LHCN-M2 (cell line): ENCODE data around the gene BMERB1. TPM values are rescaled to one million over a fixed set of nuclear protein-coding genes. Genes with fewer than 3 reads are reported as not detected.
A peak's percentile ranks its signal among the peaks of the same experiment; 100 is the strongest.
"Not testable (repeated sequence)": the region's sequence is repeated elsewhere in the genome, so short reads cannot be mapped to it uniquely, and the experiment has no call there.

ENCODE experiments used
- DNase-seq: peaks from one replicate; pipeline ENCODE4 v3.0.0-alpha.2; 2012; ENCODE audit warnings: low read depth
- total RNA-seq: library from RNA; depleted of rRNA; stranded (reverse); fragments of >200 nt; gene quantifications from 2 replicates; pipeline ENCODE4 v1.2.3, GENCODE V29; 2014

Gene BMERB1
- total RNA-seq, 1 experiment from 2014 or later = 36.1 TPM

DNA sequence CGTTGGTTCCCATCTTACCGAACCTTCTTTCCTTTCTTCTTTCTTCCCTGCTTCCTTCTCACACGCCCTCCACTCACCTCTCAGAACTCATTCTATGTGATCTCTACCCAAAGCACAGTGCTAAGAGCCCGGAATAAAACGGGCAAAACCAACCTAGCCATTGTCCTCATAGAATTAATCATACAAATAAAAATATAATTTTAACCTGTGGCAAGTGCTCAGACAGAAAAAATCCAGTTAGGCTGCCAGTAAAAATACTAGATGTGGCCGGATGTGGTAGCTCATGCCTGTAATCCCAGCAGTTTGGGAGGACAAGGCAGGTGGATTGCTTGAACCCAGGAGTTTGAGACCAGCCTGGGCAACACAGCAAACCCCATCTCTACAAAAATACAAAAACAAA is 27.0 kb downstream of the BMERB1 start:
- DNase-seq = peak; percentile 41

DNA sequence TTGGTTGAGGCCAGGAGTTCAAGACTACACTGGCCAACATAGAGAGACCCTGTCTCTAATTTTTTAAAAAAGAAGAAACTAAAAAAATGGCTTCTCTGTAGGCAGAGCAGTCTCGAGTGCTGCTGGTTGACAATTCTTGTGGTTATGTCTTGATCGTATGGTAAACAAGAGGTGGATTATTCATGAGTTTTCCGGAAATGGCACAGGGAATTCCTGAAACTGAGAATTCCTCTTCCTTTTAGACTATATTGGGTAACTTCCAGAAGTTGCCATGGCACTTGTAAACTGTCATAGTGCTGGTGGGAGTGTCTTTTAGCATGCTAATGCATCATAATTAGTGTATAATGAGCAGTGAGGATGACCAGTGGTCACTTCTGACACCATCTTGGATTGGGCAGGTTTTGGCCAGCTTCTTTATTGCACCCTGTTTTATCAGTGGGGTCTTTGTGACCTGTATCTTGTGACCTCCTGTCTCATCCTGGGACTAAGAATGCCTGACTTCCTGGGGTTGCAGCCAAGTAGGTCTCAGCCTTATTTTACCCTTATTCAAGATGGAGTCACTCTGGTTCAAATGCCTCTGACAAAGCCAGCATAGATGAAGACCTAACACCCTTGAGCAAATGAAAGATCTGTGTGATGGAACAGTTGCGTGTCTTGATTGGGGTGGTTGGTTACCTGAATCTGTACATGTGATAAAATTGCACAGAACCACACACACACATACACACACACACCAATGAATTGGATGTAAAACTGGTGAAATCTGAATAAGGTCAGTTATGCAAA is 30.2 kb downstream of the BMERB1 start:
- DNase-seq = no peak

- no peak for DNase-seq
Observed at GRCh38 chr16:15466131-15466530, 31.7 kb downstream of the BMERB1 start.

DNA sequence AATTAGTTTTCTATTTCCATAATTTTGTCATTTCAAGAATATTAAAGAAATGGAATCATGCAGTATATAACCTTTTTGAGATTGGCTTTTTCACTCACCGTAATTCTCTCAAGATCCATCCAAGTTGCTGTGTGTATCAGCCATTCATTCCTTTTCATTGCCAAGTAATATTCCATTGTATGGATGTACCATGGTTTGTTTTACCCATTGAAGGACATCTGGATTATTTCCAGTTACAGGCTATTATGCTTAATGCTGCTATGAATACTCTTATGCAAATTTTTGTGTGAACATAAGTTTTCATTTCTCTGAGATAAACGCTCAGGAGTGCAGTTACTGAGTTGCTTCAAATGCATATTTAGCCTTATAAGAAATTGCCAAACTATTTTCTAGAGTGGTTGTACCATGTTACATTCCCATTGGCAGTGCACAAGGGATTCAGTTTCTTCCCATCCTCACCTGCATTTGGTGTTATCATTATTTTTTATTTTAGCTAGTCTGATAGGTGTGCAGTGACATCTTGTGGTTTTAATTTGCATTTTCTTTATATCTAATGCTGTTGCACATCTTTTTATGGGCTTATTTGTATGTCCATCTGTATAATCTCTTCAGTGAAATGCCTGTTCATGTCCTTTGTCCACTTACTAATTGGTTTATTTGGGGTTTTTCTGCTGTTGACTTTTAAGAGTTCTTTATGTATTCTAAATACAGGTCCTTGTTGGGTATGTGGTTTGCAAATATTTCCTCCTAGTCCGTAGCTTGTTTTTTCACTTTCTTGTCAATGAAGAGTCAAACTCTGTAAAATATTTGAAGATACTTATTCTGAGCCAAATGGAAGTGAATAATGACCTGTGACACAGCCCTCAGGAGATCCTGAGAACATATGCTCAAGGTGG is 32.7 kb downstream of the BMERB1 start:
- peak; percentile 28 for DNase-seq

GRCh38 chr16:15476971-15477370 is 42.6 kb downstream of the BMERB1 start:
- not testable (repeated sequence) for DNase-seq

DNA sequence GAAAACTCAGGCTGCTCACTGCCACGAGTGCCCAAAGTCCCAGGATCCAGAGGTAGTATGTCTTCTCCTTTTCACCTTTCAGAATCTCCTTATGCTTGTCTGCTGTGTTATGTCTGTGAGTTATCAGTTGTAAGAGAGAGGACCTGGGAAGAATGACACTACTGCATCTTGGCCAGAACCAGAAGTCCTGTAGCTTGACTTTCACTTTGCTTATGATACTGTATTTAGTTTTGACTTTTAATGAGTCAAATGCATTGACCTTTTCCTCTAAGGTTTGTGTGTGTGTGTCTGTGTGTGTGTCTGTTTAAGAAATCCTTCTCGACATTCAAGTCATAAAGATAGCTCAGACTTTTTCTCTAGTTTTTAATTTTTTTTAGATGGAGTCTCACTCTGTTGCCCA is 43.4 kb downstream of the BMERB1 start:
- DNase-seq = no peak

DNA sequence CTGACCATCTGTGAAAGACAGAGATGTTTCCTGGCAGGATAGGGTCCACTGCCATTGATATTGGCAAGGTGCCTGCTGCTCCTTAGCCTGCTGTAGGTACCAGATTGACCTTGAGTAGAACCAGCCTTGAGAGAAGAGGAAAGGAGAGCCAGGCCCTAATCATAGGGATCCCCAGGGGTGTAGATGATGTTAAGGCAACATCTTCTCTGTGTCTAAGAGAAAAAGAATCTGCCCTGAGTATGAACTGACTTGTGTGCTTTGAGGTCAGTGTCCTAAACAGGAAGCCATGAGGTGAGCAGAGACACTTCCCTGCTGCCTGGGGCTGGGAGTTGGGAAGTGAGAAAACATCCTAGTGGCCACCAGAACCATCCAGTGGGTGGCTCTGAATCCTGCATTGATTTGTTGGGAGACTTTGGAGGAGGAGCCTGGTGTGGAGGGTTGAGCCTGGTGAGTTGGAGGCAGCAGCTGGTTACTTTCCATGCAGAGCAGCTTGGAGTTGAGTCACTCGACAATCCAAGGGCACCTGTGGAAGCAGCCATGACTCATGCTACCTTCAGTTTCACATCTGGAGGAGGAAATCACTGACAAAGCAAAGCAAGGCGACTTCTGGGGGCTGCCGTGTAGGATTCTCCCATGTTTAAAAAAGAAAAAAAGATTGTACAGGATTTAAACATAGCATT is 47.8 kb downstream of the BMERB1 start:
- DNase-seq = peak; percentile 95

DNA sequence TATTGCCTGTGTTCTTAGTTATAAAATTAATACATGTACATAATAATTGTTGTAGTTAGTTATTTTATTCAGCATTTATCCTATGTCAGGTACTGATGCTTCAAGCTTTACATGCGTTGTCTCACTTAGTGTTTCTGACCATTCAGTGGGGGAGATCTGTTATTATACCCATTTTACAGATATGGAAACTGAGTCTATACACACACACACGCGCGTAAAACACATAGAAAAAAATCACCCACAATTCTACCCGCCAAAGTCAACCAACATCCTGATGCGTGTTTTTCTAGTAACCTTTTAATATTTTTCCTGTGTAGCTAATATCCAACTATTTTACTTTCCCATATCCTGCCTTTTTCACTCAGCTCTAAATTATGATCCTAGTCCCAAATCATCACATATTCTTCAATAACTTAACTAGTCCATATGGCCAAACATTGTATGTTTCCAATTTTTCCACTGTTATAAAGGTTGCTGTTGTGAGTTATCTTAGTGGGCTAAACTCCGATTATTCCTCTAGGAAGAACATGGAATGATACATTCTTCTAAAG is 48.4 kb downstream of the BMERB1 start:
- DNase-seq = no peak

GRCh38 chr16:15483857-15484256 is 49.5 kb downstream of the BMERB1 start:
- DNase-seq = no peak

DNA sequence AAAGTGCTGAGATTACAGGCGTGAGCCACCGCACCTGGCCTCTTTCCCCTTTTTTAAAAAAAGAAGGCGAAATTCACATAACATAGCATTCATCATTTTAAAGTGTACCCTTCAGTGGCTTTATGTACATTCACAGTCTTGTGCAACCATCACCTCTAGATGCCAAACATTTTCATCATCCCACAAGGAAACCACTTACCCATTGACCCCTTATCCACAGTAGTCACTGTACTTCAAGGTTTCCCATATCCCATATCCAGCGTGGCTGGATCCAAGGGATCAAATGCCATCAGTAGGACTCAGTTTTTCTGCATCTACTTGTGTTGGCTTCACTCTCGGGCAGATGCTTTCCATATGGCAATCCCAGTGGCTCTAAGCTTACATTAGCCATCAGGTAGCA is 50.3 kb downstream of the BMERB1 start:
- peak; percentile 58 for DNase-seq

GRCh38 chr16:15485175-15485574 is 50.8 kb downstream of the BMERB1 start:
- DNase-seq = no peak

DNA sequence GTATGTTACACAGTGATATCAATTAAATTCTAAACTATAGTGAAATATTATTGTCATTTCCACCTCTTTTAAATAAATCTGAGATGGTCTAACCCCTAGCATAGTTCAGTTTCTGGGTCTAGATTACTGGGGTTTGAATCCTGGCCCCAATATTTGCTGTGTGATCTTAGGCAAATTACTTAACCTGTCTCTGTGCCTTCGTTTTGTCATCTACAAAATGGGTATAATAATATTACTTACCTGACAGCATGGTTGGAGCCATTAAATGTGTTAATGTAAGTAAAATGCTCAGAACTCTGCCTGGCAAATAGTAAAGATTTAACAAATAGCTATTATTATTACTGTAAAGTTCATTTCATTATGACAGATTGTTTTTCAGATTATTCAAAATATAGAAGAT is 52.3 kb downstream of the BMERB1 start:
- DNase-seq = no peak

DNA sequence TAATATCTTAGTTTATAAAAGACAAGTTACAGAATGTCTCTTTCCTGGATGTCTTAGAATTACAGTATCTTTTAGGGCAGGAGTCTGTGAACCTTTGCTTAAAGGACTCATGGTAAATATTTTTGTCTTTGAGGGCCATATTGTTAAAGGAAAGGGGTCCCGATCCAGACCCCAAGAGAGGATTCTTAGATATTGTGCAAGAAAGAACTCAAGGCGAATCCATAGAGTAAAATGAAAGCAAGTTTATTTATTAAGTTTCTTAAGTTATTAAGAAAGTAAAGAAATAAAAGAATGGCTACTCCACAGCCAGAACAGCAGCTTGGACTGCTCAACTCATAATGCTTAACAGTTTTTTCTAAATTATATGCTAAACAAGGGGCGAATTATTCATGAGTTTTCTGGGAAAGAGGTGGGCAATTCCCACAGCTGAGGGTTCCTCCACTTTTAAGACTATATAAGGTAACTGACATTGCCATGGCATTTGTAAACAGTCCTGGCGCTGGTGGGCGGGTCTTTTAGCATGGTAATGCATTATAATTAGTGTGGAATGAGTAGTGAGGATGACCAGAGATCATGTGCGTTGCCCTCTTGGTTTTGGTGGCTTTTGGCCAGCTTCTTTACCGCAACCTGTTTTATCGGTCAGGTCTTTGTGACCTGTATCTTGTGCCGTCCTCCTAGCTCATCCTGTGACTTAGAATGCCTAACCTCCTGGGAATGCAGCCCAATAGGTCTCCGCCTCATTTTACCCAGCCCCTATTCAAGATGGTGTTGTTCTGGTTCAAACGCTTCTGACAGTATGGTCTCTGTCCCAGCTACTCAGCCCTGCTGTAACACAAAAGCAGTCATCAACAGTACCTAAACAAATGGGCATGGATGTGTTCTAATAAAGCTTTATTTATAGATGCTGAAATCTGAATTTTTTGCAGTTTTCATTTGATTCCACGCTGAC is 53.2 kb downstream of the BMERB1 start:
- DNase-seq = no peak

- DNase-seq = no peak
Observed at GRCh38 chr16:15489016-15489415, 54.6 kb downstream of the BMERB1 start.

- no peak for DNase-seq
Observed at GRCh38 chr16:15490123-15490711, 55.8 kb downstream of the BMERB1 start.

DNA sequence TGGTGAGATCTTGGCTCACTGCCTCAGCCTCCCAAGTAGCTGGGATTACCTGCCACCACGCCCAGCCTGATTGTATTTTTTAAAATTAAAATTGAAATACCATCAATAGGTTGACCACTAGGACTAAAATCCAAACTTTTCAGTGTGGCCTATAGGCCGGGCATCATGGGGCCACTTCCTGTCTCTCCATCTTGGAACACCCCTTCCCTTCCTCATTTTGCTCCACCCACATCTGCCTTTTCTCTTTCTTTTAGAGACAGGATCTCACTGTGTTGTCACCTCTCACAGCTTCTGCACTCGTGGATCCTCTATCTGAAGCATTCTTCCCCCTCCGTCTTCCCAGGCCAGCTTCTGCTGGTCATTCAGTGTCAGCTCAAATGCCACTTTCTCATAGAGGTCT is 57.0 kb downstream of the BMERB1 start:
- no peak for DNase-seq

DNA sequence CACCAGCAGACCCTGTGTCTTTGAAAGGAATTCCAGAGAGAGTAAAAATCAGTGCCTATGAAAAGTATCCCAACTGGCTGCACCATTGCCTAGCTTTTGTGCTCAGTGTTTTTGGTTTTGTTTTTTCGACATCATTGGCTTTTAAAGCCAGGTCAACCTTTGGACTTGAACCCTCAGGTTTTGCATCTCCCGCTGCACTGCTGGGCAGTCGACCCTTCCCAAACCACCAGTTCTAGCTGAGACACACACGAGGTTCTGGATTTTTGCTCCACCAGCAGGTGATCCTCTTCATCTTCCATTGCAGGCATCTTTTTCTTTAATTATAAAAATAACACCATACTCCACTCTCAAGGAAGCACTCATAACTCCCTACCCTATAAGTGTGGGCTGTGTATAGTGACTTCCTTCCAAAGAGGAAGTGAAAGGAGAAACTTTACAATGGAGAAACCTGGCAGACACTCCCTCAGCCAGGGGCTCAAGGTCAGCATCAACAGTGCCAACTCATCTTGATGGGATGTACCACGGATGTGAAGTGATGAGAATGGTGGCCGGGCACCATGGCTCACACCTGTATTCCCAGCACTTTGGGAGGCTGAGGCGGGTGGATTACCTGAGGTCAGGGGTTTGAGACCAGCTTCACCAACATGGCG is 57.8 kb downstream of the BMERB1 start:
- DNase-seq = no peak

DNA sequence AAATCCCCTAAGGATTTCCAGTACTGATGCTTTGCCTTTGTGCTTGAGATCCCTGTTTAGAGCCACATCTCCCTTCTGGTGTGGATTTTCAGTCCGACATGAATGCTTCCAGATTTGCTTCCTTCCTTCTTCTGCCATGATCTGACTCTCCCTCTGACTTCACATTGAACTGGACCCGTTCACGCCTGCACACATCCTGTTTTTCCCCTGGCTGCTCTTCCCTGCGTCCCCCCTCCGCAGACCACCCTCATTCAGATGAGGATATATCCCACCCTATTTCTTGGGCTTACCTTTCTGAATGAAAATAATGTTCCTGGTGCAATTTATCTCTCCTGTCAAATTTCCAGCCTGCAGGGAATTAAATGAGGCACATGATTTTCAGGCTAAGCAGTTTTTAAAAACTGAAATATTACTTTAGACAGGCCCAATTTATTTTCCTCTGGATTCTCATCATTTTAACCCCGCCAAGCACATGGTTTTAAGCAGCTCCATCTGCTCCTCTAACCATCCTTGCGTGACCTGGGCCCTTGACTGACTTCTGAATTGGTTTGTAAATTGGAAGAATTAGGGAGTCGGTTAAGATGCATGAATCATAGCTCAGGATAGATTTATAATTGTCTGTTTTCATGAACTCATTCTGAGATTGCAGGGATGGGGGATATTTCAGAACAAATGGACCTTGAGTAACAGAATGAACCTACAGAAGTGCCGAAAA is 59.2 kb downstream of the BMERB1 start:
- no peak for DNase-seq

DNA sequence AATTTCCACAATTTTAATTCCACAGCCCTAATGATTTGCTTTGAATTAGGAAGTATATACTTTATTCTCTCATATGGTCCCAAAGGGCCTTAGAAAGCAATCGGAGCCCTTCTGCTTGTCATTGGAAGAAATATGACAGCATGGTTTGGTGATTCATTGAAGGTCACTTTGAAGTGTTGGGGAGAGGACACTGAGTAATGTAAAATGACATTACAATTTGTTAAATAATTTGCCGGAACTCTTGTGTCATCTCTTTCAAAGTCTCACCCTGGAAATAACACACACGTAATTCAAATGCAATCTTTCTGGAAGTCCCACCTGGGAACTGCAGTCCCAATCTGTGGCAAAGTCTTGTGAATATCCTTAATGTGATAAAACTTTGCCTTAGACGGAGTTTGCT is 59.8 kb downstream of the BMERB1 start:
- DNase-seq = no peak
